HEK293 (cell line): ENCODE data around the gene UPK1A.
A peak's percentile ranks its signal among the peaks of the same experiment; 100 is the strongest.

Experiments
- CTCF ChIA-PET: fragments of 350-600 bp; formaldehyde crosslinking; extraction: SDS; loops from one replicate; lab custom pipeline; 2021; ENCODE audit warnings: antibody characterized with exemption; lab: Yijun Ruan, JAX
- POLR2A ChIA-PET: fragments of 300-600 bp; formaldehyde crosslinking; extraction: SDS; loops from one replicate; lab custom pipeline; 2020; ENCODE audit warnings: antibody characterized with exemption, inconsistent platforms; lab: Yijun Ruan, JAX
- H3K27ac ChIP-seq: fragments of 200-500 bp; sonication (Bioruptor generic); 2 replicates; pipeline ENCODE4 v1.5.1; 2014; ENCODE audit warnings: low read depth, low read length, control low read depth, inconsistent platforms; ENCODE audit errors: extremely low read depth
- H3K36me3 ChIP-seq, 2 experiments: fragments of 200-500 bp in 1 of 2; sonication (Bioruptor generic) in 1 of 2; 1 replicate in 1 of 2; 2 replicates in 1 of 2; pipeline ENCODE4 v1.5.1; 2014 to 2017; ENCODE audit warnings: inconsistent platforms in 2 of 2, low read length in 2 of 2; ENCODE audit not compliant: control insufficient read depth in 2 of 2, insufficient read depth in 1 of 2
- H3K4me1 ChIP-seq: fragments of 200-500 bp; sonication (Bioruptor generic); 2 replicates; pipeline ENCODE4 v1.5.1; 2014; ENCODE audit warnings: mild to moderate bottlenecking, low read length, inconsistent platforms; ENCODE audit not compliant: control insufficient read depth, insufficient read depth
- H3K4me3 ChIP-seq: 2 replicates; pipeline ENCODE4 v1.5.1; 2011; ENCODE audit warnings: low read depth, mild to moderate bottlenecking, control low read depth, low read length, moderate library complexity
- H3K9me3 ChIP-seq: fragments of 200-500 bp; sonication (Bioruptor generic); 2 replicates; pipeline ENCODE4 v1.5.1; 2014; ENCODE audit warnings: low read depth, low read length, inconsistent platforms; ENCODE audit not compliant: control insufficient read depth, insufficient read depth
- EGR2 ChIP-seq: fragments of 450-650 bp; formaldehyde crosslinking; IDR thresholded peaks from 2 replicates; pipeline ENCODE4 v1.5.1; 2016; ENCODE audit warnings: low read depth, missing biosample characterization, missing genetic modification characterization
- KLF1 ChIP-seq: fragments of 450-650 bp; formaldehyde crosslinking; IDR thresholded peaks from 2 replicates; pipeline ENCODE4 v1.5.1; 2016; ENCODE audit warnings: missing biosample characterization, missing genetic modification characterization
- SP2 ChIP-seq: fragments of 450-650 bp; formaldehyde crosslinking; IDR thresholded peaks from 2 replicates; pipeline ENCODE4 v1.5.1; 2016; ENCODE audit warnings: missing biosample characterization, missing genetic modification characterization
- TCF7L2 ChIP-seq: IDR thresholded peaks from 2 replicates; pipeline ENCODE4 v1.6.1; 2011; ENCODE audit warnings: low read depth, mild to moderate bottlenecking, inconsistent platforms, low read length, moderate library complexity, borderline replicate concordance
- WT1 ChIP-seq: fragments of 450-650 bp; formaldehyde crosslinking; IDR thresholded peaks from 2 replicates; pipeline ENCODE4 v1.5.1; 2016; ENCODE audit warnings: missing biosample characterization, missing genetic modification characterization
- ZBTB21 ChIP-seq: fragments of 450-650 bp; formaldehyde crosslinking; IDR thresholded peaks from 2 replicates; pipeline ENCODE4 v1.5.1; 2017; ENCODE audit warnings: missing biosample characterization, missing genetic modification characterization
- ZFHX2 ChIP-seq: fragments of 450-650 bp; formaldehyde crosslinking; conservative IDR thresholded peaks from 2 replicates; pipeline ENCODE4 v1.5.1; 2016; ENCODE audit warnings: missing biosample characterization, missing genetic modification characterization
- ZIC2 ChIP-seq: fragments of 450-650 bp; formaldehyde crosslinking; IDR thresholded peaks from 2 replicates; pipeline ENCODE4 v1.5.1; 2016; ENCODE audit warnings: missing biosample characterization, missing genetic modification characterization
- ZNF366 ChIP-seq: fragments of 450-650 bp; formaldehyde crosslinking; conservative IDR thresholded peaks from 2 replicates; pipeline ENCODE4 v1.5.1; 2016; ENCODE audit warnings: missing biosample characterization, missing genetic modification characterization
- ZNF600 ChIP-seq: fragments of 450-650 bp; formaldehyde crosslinking; IDR thresholded peaks from 2 replicates; pipeline ENCODE4 v1.5.1; 2016; ENCODE audit warnings: missing biosample characterization, missing genetic modification characterization
- ZNF629 ChIP-seq: fragments of 450-650 bp; formaldehyde crosslinking; IDR thresholded peaks from 2 replicates; pipeline ENCODE4 v1.5.1; 2017; ENCODE audit warnings: missing biosample characterization, missing genetic modification characterization
- ZNF654 ChIP-seq: fragments of 450-650 bp; formaldehyde crosslinking; IDR thresholded peaks from 2 replicates; pipeline ENCODE4 v1.5.1; 2016; ENCODE audit warnings: low read depth, missing biosample characterization, missing genetic modification characterization
- ZNF704 ChIP-seq: fragments of 450-650 bp; formaldehyde crosslinking; IDR thresholded peaks from 2 replicates; pipeline ENCODE4 v1.5.1; 2016; ENCODE audit warnings: missing biosample characterization, missing genetic modification characterization
- ZNF76 ChIP-seq: fragments of 450-650 bp; formaldehyde crosslinking; IDR thresholded peaks from 2 replicates; pipeline ENCODE4; 2016; ENCODE audit warnings: low read depth, missing biosample characterization, missing genetic modification characterization, borderline replicate concordance
- ZXDB ChIP-seq: fragments of 450-650 bp; formaldehyde crosslinking; IDR thresholded peaks from 2 replicates; pipeline ENCODE4 v1.5.1; 2016; ENCODE audit warnings: missing biosample characterization, missing genetic modification characterization
- TF ChIP-seq, protein P1 (sequence below): fragments of 450-650 bp; formaldehyde crosslinking; IDR thresholded peaks from 2 replicates; pipeline ENCODE4 v1.5.1; 2016; ENCODE audit warnings: missing biosample characterization, missing genetic modification characterization

UPK1A gene

DNA sequence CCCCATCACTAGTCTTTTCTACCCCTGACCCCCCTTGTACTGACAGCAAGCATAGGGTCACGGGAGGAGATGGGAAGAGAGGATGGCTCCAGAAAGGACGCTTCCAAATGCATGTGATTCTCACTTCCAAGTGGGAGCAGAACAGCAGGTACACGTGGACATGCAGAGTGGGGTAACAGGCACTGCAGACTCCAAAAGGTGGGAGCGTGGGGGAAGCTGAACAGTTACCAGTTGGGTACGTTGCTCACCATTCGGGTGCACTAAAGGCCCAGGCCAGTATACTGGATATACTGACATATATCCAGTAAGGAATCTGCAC lies 27.0 kb upstream of the UPK1A start (continued):
- TF ChIP-seq ZNF600 (tag by site-specific recombination) (peak; percentile 11; the same call in 1 of the 2 replicates), ZNF704 (tag by site-specific recombination) (no peak), ZIC2 (tag by site-specific recombination) (0 out of 2 replicates have a peak, but pooled peaks have one; percentile 12)

DNA sequence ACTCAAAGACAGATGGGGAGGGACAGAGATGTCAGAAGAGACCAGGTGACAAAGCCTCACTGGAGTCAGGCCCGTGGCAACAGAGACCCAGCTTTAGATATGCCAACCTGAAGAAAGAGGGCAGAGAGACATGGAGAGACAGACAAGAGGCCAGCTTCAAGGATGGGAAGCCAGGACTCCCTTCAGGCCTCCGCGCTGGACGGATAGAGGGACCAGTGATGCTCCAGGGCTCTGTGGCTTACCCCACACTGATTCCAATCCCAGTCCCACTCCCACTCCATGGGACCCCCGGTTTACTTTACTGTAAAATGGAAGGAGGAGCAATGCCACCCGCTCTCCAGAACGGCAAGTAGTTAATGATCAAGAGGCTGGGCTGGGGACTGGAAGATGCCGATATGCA lies 26.5 kb upstream of the UPK1A start:
- Histone ChIP-seq H3K4me1 (peaks cover 21% of the 10 kb centered on the region), H3K4me3 (no peak overlapping the region), H3K36me3 (peaks cover 36 to 40% of the 10 kb centered on the region in 2 experiments), H3K9me3 (no peaks in the 10 kb centered on the region), H3K27ac (peak overlapping the region; percentile 60; the same call in 1 of the 2 replicates)
- ChIA-PET POLR2A (interaction anchor here (0.7 to 1.2 kb wide), 3 partner anchors 8 to 21 kb away, joined by 3 to 7 read pairs (median 4); partner anchors contain the start of gene COX6B1), CTCF (interaction anchor here (1.1 to 1.4 kb wide), 2 partner anchors 84 to 91 kb away, joined by 3 to 4 read pairs; no protein-coding TSS in a partner anchor)
- TF ChIP-seq ZNF366 (tag by site-specific recombination), result 0 out of 2 replicates have a peak, but pooled peaks have one; percentile 45
- 0 out of 2 replicates have a peak, but pooled peaks have one; percentile 6 for TF ChIP-seq ZNF600 (tag by site-specific recombination)
- no peak for TF ChIP-seq WT1 (tag by site-specific recombination)

GRCh38 chr19:35641515-35642151 lies 24.7 kb upstream of the UPK1A start, which contains the start of gene ETV2:
ETV2 (plus strand) TSS chr19:35641745; CDS start chr19:35642461, 716 bp downstream.
- H3K4me3 ChIP-seq, result no peak within 1 kb of the TSS
- TF ChIP-seq EGR2 (tag by site-specific recombination) (peak; percentile 91), KLF1 (tag by site-specific recombination) (peak; percentile 58; the same call in 1 of the 2 replicates), SP2 (tag by site-specific recombination) (peak; percentile 62), ZFHX2 (tag by site-specific recombination) (peak; percentile 94), ZNF76 (tag by site-specific recombination) (no peak), ZBTB21 (tag by site-specific recombination) (peak; percentile 40; the same call in 1 of the 2 replicates), TCF7L2 (no peak), ZXDB (tag by site-specific recombination) (no peak), ZNF654 (no peak), ZNF629 (0 out of 2 replicates have a peak, but pooled peaks have one; percentile 49)
- TF ChIP-seq, protein P1, sequence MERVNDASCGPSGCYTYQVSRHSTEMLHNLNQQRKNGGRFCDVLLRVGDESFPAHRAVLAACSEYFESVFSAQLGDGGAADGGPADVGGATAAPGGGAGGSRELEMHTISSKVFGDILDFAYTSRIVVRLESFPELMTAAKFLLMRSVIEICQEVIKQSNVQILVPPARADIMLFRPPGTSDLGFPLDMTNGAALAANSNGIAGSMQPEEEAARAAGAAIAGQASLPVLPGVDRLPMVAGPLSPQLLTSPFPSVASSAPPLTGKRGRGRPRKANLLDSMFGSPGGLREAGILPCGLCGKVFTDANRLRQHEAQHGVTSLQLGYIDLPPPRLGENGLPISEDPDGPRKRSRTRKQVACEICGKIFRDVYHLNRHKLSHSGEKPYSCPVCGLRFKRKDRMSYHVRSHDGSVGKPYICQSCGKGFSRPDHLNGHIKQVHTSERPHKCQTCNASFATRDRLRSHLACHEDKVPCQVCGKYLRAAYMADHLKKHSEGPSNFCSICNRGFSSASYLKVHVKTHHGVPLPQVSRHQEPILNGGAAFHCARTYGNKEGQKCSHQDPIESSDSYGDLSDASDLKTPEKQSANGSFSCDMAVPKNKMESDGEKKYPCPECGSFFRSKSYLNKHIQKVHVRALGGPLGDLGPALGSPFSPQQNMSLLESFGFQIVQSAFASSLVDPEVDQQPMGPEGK, result peak; percentile 50; the same call in 1 of the 2 replicates
- POLR2A ChIA-PET, result interaction anchor here (0.6 to 3.8 kb wide), 5 partner anchors 10 to 642 kb away, joined by 3 to 42 read pairs (median 6); partner anchors contain the start of gene LIN37
- H3K4me1 ChIP-seq, result peaks cover 27% of the 10 kb centered on the region
- H3K9me3 ChIP-seq, result no peaks in the 10 kb centered on the region
- CTCF ChIA-PET, result interaction anchor here (1.1 kb wide), 1 partner anchor 93 kb away, joined by 5 read pairs; no protein-coding TSS in a partner anchor
- H3K36me3 ChIP-seq, result peaks cover 18 to 22% of the 10 kb centered on the region in 2 experiments
- H3K27ac ChIP-seq, result no peak within 1 kb of the TSS
